NCI-H510A (cell line): ENCODE data around the gene SUOX.
A peak's percentile ranks its signal among the peaks of the same experiment; 100 is the strongest.
"Not testable (repeated sequence)": the region's sequence is repeated elsewhere in the genome, so short reads cannot be mapped to it uniquely, and the experiment has no call there.

Experiments
- DNase-seq: peaks from one replicate; lab custom pipeline; 2025; lab: John Stamatoyannopoulos, UW

The SUOX gene

DNA sequence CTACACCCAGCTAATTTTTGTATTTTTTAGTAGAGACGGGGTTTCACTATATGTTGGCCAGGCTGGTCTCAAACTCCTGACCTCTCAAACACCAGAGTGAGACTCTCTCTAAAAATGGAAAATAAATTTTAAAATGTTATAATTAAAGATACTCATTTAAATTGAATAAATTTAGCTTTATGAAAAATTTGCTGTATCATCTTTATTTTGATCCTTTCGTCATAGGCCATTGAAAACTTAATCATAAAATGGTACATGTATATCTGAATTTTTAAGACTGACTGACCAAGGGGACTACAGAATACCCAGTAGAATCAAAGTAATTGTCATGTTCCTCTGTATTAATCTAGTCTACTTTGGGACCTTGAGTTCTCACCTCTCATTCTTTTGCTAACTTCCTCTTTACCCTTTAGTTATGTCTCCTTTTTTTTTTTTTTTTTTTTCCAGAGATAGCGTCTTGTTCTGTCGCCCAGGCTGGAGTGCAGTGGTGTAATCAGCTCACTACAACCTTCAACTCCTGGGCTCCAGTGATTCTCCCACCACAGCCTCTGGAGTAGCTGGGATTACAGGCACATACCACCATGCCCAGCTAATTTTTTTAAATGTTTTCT is 13.7 kb upstream of the SUOX start:
- DNase-seq, result no peak

DNA sequence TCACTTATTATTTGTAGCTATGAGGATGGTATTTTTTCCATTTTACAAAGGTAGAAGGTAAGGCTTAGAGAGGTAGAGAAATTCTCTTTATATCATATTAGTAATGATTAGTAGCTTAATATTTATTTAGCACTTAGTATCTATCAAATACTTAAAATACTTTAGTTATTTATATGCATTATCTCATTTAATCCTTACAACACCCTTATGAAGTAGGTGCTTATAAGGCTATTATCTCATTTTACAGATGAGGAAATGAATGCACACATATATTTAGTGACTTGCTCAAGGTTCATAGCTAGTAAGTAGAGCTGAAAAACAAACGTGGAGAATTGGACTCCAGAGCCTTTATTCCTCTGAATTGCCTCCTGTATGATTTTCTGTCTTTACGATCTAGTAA is 12.2 kb upstream of the SUOX start:
- DNase-seq, result no peak

DNA sequence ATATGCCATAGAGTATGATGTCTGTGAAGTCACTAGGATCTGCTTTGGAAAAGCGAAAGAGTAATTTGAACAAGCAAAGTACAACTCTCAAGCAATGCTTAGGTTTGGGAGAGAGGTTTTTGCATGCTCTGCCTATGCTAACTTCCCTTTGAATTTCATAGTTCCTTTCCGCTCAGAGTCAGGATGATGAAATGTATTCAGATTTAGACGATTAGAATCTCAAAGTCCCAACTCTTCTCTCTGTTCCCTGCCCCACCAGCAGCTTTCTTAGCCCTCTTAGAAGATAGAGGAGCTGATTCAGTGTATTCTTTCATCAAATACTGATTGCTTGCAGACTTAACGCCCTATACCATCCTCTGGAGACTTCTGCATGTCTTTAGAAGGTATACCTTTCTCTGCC is 11.7 kb upstream of the SUOX start:
- no peak for DNase-seq

GRCh38 chr12:55985976-55986375 is 11.1 kb upstream of the SUOX start:
- DNase-seq, result not testable (repeated sequence)

DNA sequence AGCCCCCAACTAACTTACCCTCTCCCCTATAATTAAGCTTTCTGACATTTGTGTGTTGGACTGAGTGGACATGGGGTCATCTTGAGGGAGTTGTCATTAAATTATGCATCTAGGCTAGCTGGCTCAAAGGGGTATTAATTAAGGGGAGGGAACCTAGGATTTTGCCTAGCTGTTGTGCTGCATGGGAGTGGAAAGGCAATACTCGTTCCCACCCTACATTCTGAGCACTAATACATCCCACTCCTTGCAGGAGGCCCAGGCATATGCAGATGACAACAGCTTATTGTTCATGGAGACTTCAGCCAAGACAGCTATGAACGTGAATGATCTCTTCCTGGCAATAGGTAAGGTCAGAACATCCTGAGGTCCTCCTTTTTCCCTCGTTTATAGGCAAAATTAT is 6.0 kb upstream of the SUOX start:
- no peak for DNase-seq

- no peak for DNase-seq
Observed at GRCh38 chr12:55993230-55993853, 3.7 kb upstream of the SUOX start.

- DNase-seq, result no peak
Observed at GRCh38 chr12:55995366-55995765, 1.7 kb upstream of the SUOX start.

GRCh38 chr12:55996201-55996714 is 818 bp upstream of the SUOX start:
- no peak for DNase-seq

DNA sequence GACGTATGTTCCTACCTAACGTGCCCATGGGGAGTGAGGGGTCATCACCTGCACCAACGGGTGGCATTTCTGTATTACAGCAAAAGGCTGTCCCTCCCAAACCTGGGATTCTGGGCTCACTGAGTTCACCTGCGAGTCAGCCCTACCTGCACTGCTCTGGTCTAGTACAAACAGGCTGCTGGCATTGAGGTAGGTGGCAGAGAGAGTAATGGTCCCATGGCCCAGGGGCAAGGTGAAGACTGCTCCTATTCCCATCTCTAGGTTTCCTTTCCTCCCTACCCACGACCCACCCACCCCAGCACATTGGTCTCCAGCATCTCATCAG is 421 bp downstream of the SUOX start:
- DNase-seq, result no peak

- not testable (repeated sequence) for DNase-seq
Observed at GRCh38 chr12:55999522-55999921, 2.4 kb downstream of the SUOX start.

DNA sequence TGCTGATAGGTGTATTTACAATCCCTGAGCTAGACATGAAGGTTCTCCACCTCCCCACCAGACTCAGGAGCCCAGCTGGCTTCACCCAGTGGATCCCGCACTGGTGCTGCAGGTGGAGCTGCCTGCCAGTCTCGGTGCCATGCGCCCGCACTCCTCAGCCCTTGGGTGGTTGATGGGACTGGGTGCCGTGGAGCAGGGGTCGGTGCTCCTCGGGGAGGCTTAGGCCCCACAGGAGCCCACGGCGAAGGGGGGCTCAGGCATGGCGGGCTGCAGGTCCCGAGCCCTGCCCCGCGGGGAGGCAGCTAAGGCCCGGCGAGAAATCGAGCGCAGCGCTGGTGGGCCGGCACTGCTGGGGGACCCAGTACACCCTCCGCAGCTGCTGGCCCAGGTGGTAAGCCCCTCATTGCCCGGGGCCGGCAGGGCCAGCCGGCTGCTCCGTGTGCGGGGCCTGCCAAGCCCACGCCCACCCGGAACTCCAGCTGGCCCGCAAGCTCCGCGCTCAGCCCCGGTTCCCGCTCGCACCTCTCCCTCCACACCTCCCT is 3.0 kb downstream of the SUOX start:
- DNase-seq, result not testable (repeated sequence)

- no peak for DNase-seq
Observed at GRCh38 chr12:56001487-56002100, 4.5 kb downstream of the SUOX start.

GRCh38 chr12:56003376-56003775 is 6.3 kb downstream of the SUOX start:
- DNase-seq, result not testable (repeated sequence)

GRCh38 chr12:56004211-56004610 is 7.1 kb downstream of the SUOX start:
- no peak for DNase-seq

DNA sequence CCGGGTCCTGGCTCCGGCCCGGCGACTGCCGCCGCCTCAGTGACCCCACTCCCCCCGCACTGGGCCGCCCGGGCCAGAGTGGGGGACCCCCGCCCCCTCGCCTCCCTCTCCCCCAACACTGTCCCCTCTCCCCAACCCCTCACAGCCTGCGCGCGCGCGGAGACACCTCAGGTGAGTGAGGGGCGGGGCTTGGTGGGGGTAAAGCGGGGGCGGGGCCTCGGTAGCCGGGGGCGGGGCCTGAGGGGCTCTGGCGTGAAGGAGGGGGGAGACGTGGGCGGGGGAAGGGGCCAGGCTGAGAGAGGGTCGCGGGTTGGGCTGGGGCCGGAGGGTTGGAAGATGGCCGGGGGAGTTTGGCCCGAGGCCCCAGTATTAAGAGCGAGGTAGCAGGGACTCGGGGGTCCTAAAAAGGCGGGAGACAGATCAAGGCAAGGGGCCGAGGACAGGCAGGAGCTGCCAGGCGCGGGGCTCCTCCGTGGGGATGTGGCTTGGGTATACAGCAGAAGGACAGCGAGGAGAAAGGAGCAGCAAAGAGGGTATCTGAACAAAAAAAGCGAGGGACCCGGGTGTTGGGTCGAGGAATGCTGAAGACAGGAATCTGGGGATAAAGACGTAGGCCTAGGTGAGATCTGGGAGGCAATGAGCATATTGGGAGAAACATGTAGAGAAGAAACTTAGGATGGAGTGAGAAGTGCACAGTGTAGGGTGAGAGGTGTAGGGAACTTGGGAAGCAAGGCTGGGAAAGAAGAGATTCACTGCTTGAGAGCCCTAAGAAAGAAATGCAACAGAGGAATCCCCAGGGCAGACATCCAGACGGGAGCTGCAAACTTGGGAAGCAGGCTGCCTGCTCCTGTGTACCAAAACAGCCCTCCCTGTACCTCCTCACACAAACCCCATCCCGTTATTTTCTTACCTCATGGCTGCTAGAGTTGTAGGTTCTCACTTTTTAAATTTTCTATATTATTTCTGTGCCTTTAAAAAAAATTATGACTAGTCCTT is 10.8 kb downstream of the SUOX start:
- peak; percentile 54 for DNase-seq

GRCh38 chr12:56010111-56010570 is 13.1 kb downstream of the SUOX start:
- no peak for DNase-seq

- DNase-seq, result no peak
Observed at GRCh38 chr12:56011509-56012090, 14.5 kb downstream of the SUOX start.

GRCh38 chr12:56013482-56013881 is 16.4 kb downstream of the SUOX start:
- DNase-seq, result no peak

- no peak for DNase-seq
Observed at GRCh38 chr12:56014205-56014604, 17.1 kb downstream of the SUOX start.

DNA sequence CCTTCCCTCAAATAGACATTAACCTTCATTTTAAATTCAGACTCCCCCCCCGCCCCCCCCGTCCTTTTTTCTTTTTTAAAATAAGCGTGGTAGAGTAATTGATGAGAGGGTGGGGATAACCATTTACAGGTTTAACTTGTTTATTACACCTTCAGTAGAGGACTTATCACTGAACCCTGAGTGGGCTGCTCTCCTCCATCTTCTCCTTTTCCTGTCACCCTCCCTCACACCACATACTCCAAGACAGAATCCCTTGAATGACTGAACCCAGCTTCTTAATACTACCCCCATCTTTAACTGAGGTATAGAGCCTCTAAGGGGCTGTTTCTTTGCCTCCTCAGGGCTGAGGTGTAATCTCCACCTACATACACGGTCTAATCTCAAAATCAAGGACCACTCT is 20.1 kb downstream of the SUOX start:
- no peak for DNase-seq

DNA sequence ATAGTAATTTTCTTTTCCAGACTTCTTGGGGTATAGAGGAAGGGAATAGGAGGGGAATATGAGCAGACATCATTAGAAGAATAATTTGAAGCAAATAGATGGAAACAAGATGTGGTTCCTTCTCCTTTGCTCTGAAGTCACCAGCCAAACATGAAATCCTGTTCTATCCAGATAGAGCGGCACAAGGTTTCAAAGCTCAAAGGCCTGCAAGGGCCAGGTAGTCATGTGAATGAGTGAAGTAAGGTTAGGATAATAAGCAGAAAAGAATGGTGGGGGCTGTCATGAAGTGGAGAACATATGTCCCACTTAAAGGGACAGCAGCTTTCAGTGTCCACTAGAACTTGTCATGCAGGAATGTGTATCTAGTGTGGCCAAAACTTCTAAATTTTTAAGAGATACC is 21.3 kb downstream of the SUOX start:
- DNase-seq, result no peak
